ENCODE data around the gene PLCB1. TPM values are rescaled to one million over a fixed set of nuclear protein-coding genes. Genes with fewer than 3 reads are reported as not detected.

Gene PLCB1
- polyA plus RNA-seq, 1 donor = 39.2 TPM

GRCh38 chr20:8880085-8880853 lies 748.2 kb downstream of the PLCB1 start:
- DNase-seq = no peak

DNA sequence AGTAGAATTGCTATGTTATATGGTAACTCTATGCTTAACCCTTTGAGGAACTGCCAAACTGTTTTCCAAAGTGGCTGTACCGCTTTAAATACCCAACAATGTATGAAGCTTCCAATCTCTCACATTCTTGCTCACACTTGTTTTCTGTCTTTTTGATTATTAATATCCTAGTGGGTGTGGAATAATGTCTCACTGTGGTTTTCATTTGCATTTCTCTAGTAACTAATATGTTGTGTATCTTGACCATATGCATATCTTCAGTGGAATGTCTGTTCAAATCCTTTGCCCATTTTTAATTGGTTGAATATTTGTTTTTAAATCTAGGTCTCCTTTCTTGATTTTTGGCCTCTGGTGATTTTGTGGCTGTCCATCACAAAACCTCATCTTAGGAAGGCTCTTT lies 759.0 kb downstream of the PLCB1 start:
- no peak for DNase-seq

- DNase-seq = no peak
These were observed 763.4 kb downstream of the PLCB1 start for GRCh38 chr20:8895472-8895871.

- DNase-seq = no peak
These were observed 766.8 kb downstream of the PLCB1 start for GRCh38 chr20:8898823-8899222.

DNA sequence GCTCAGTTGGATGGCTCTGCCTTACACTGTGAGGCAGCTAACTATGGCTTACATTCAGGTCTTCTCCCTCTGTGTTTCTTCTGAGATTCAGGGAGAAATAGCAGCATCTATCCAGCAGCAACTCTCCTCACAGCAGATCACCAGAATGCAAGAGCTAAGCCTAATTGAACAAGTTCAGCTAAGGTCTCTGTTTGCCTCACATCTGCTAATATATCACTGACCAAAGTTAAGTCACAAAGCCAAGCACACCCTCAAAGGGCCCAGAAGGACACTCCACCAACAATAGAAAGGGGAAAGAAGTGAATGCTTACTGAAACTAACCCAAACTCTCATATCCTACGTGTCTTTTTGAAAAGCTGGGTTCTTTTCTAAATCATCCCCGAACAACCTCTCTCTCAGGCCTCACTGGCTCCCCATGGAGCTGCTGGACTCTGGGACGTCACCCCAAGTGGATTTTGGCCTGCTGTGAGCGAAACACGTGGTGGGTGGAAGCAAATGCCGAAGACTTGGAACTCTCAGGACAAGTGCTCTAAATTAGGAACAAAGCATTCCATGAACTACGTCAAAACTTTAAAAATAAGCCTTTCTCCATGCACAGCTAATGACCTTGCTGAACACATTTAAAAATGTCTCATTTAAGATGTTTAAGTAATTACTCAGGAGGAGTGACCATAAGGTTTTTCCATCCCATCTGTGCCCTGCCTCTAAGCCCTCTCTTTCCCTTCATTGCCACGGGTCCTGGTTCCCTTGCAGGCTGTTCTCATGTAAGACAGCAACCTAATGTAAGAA lies 769.4 kb downstream of the PLCB1 start:
- DNase-seq = no peak

DNA sequence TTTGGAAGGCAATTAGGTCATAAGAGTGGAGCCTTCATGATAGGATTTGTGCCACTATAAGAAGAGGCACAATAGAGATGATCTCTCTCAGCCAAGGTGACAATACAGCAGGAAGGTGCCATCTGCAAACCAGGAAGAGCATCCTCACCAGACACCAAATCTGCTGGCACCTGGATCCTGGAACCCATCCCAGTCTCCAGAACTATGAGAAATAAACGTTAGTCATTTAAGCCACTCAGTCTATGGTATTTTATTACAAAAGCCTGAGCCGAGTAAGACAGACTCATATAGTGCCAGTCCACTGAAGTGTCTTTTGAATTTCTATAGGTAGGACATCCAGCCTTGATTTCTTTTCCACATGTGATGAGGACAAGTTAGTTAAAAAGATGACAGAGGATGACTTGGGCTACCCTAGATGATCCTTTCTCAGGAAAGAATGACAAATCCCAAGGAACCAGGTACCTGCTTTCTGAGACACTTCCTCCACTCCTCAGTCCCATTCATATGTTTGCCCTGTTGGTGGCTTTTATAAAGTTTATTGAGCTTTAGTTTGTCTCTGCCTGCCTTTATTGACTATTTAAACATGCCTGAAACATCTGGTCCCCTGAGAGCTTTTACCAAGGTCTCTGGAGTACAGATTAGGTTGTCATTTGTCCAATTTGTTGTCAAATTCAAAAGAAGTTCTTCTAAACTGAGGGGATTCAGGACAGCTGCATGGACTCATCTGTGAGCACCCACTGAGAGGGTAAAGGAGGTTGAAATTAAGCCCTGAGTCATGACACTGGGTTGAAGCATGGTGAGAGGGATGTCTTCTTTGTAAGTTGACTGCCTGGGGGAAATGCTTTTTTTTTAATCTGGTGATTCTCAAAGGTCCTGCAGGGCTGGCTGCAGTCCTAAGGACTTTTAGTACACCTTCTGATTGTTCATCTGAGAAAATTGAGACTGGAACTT lies 771.9 kb downstream of the PLCB1 start:
- DNase-seq = no peak

DNA sequence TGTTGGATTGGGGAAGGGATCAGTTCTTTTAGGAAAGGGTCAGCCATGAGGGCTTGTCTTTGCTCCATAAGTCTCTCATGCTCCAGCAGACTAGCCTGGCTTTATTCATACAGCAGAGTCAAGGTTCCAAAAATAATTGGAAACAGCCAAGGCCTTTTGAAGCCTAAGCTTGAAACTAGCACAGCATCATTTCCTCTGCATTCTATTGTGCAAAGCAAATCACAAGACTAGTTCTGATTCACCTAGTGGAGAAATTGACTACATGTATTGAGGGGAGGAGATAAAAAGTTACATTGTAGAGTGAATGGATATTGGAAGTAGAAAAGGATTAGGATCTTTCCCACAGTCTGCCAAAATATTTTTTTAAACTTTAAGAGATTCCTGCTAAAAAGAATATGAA lies 777.5 kb downstream of the PLCB1 start:
- no peak for DNase-seq

DNA sequence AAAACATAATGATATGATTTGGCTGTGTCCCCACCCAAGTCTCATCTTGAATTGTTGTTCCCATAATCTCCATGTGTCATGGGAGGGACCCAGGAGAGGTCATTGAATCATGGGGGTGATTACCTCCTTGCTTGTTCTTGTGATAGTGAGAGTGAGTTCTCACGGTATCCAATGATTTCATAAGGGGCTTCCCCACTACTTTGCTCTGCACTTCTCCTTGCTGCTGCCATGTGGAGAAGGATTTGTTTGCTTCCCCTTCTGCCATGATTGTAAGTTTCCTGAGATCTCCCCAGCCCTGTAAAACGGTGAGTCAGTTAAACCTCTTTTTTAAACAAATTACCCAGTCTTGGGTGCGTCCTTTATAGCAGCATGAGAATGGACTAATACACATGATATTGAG lies 780.0 kb downstream of the PLCB1 start:
- no peak for DNase-seq

- DNase-seq = no peak
These were observed 780.7 kb downstream of the PLCB1 start for GRCh38 chr20:8912731-8913130.

DNA sequence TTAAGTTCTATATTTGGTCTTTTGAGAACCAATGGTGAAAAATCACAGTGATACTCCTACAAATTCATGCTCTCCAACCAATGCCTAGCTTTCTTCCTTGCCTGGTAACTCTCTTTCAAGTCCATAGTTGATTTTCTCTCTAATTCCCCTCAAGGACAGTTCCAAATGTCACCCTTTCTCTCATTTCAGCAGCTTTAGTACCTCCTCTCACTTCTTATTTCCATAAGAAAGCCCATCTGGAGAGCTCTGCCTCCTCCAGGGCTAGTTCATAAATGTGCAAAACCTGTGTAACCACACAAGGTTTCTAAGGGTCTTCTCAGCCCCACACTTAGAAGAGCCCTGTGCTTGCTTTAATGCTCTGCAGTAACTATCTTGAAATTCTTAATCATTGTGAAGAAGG lies 781.4 kb downstream of the PLCB1 start:
- no peak for DNase-seq

DNA sequence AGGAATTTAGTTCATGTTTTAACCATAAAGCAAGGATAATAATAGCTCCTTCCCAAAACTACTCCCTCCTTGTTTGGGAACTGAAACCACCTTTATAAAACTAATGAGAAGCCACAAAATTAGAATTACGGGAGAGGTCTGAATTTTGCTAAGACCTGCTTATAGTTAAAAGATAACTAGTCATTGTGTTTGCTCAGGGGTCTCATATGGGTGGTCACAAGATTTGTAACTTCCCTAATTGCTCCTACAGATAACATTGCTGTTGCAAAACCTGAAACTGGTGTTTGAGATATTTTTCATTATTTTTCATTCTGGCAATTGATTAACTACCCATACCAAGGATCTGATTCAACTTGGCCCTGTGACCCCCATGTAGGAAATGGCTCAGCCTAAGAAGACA lies 782.4 kb downstream of the PLCB1 start:
- no peak for DNase-seq

GRCh38 chr20:8917084-8917483 lies 785.0 kb downstream of the PLCB1 start:
- DNase-seq = no peak

GRCh38 chr20:8918145-8918544 lies 786.1 kb downstream of the PLCB1 start:
- no peak for DNase-seq

DNA sequence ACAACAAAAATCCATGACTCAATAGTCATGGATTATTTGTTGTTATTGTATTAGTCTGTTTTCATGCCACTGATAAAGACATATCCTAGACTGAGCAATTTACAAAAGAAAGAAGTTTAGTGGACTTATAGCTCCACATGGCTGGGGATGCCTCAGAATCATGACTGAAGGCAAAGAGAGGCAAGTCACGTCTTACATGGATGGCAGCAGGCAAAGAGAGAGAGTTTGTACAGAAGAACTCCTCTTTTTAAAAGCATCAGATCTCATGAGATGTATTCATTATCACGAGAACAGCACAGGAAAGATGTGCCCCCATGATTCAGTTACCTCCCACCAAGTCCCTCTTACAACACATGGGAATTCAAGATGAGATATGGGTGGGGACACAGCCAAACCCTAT lies 792.5 kb downstream of the PLCB1 start:
- no peak for DNase-seq

GRCh38 chr20:8930726-8931125 lies 798.7 kb downstream of the PLCB1 start:
- DNase-seq = no peak

GRCh38 chr20:8932192-8933165 lies 800.4 kb downstream of the PLCB1 start:
- DNase-seq = no peak

- peak; percentile 17 for DNase-seq
These were observed 801.3 kb downstream of the PLCB1 start for GRCh38 chr20:8933381-8933807.

GRCh38 chr20:8934362-8934761 lies 802.3 kb downstream of the PLCB1 start:
- DNase-seq = no peak

Data from left kidney (tissue), 2 donors.